Activated CD4-positive, alpha-beta T cell treated with anti-CD3 and anti-CD28 coated beads for 36 hours (primary cell): ENCODE data around the gene VAT1L. TPM values are rescaled to one million over a fixed set of nuclear protein-coding genes. Genes with fewer than 3 reads are reported as not detected.

Experiments
- ATAC-seq: fragments of 200-7000 bp; cut with Tn5 transposase; one replicate; pipeline ENCODE4 v1.10.0; 2021; ENCODE audit warnings: mild to moderate bottlenecking, moderate library complexity
- CTCF ChIA-PET: fragments of 350-600 bp; sonication (Branson Sonifier 250); formaldehyde crosslinking; loops from one replicate; lab custom pipeline; 2021; ENCODE audit warnings: antibody characterized with exemption; lab: Charles Lee
- POLR2A ChIA-PET: fragments of 350-600 bp; sonication (Branson Sonifier 250); formaldehyde crosslinking; loops from one replicate; lab custom pipeline; 2021; ENCODE audit warnings: antibody characterized with exemption, inconsistent platforms; lab: Charles Lee
- DNase-seq: peaks from one replicate; pipeline ENCODE4 v3.0.0-alpha.2; 2020
- H3K27ac Mint-ChIP-seq: one replicate; pipeline ENCODE4 v1.8.0; 2021; ENCODE audit warnings: mixed read lengths
- H3K27me3 Mint-ChIP-seq: one replicate; pipeline ENCODE4 v1.8.0; 2021; ENCODE audit warnings: mixed read lengths
- H3K36me3 Mint-ChIP-seq: one replicate; pipeline ENCODE4 v1.8.0; 2021; ENCODE audit warnings: low read depth, mixed read lengths
- H3K4me1 Mint-ChIP-seq: one replicate; pipeline ENCODE4 v1.8.0; 2021; ENCODE audit warnings: mixed read lengths
- H3K4me3 Mint-ChIP-seq: one replicate; pipeline ENCODE4 v1.8.0; 2021; ENCODE audit warnings: mild to moderate bottlenecking, moderate library complexity, mixed read lengths
- H3K9me3 Mint-ChIP-seq: one replicate; pipeline ENCODE4 v1.8.0; 2021; ENCODE audit warnings: low read depth, mixed read lengths
- intact Hi-C, 2 experiments: fragments of 100-400 bp; cut with DNase I in 1 of 2; cut with micrococcal nuclease in 1 of 2; formaldehyde crosslinking; loops; one replicate each; pipeline versions ENCODE4 v1.14.2 to v1.15.1; 2022 to 2024; cut with DNase I, micrococcal nuclease
- total RNA-seq, 2 experiments: library from RNA; stranded (reverse); gene quantifications; one replicate each; pipeline ENCODE4 v1.2.3, GENCODE V29; 2021

VAT1L gene
- total RNA-seq, 2 experiments from 2014 or later: 0.05 TPM; not detected in 1

DNA sequence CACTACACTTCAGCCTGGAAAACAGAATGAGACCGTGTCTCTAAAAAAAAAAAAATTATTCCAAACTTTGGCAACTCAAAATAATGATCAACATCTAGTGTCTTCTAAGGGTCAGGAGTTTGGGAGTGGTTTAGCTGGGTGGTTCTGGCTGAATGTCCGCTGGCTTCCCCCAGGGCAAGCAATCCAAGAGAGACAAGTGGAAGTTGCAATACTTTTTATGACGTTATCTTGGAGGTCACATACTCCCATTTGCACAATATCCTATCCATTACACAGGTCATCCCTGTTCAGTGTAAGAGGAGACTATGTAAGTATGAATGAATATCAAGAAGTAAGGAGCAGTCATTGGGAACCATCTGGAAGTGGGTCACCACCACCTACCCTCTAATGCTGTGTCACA, 218.8 kb downstream of the VAT1L start:
- Mint-ChIP-seq H3K36me3 (no peaks in the 10 kb centered on the region), H3K9me3 (no peaks in the 10 kb centered on the region), H3K27me3 (peaks cover 7% of the 10 kb centered on the region), H3K4me3 (no peak overlapping the region), H3K27ac (no peak overlapping the region), H3K4me1 (no peaks in the 10 kb centered on the region)
- intact Hi-C loops: loop anchor here in 1 of 2 experiments (10.0 kb wide), 1 partner anchor 772 kb away; no protein-coding TSS in a partner anchor
- DNase-seq (no peak), ATAC-seq (no peak)
- ChIA-PET CTCF (interaction anchor here (0.7 kb wide), 1 partner anchor 17 kb away, joined by 3 read pairs; no protein-coding TSS in a partner anchor), POLR2A (no interaction called here)

DNA sequence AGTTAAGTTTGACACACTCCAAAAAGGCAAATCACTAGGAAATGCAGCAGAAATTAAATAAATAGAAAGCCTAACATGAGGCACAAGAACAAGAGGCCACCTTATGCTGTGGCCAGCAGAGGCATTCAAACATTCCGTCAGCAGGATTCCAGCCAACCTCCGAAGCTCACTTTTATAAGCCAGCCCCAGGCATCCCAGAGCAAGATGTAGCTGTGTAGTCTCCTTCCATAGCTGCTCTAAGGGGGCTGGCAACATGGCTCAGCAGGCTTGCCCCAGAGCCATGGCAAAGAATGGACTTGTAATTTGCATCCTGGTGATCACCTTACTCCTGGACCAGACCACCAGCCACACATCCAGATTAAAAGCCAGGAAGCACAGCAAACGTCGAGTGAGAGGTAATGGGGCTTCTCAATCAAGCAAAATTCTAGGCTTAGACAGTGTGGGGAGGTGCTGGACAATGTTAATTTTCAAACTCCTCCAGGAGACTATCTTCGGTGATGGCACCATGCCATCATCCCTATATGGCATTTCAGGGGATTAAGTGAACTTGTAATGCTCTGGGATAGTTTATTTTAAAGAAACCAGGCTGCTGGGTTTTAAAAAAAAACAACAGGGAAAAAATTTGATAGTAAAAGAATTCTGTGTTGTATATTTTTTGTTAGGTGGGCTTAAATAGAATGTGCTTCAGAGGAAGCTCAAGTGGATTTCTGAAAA, 234.1 kb downstream of the VAT1L start, which contains the start of gene CLEC3A:
Gene CLEC3A (plus strand): TSS at position 202 of the 714 bp plus-strand sequence. CDS start 79 bp downstream, at position 281.
- no peak within 1 kb of the TSS for H3K4me3 Mint-ChIP-seq
- ATAC-seq (no peak), DNase-seq (no peak)
- intact Hi-C loops: no loop called here
- H3K27me3 Mint-ChIP-seq: peaks cover 8% of the 10 kb centered on the region
- POLR2A ChIA-PET: no interaction called here
- H3K27ac Mint-ChIP-seq: no peak within 1 kb of the TSS
- CTCF ChIA-PET: interaction anchor here (1.1 kb wide), 1 partner anchor 20 kb away, joined by 3 read pairs; no protein-coding TSS in a partner anchor
- H3K4me1 Mint-ChIP-seq: no peaks in the 10 kb centered on the region
- no peaks in the 10 kb centered on the region for H3K9me3 Mint-ChIP-seq
- no peaks in the 10 kb centered on the region for H3K36me3 Mint-ChIP-seq

DNA sequence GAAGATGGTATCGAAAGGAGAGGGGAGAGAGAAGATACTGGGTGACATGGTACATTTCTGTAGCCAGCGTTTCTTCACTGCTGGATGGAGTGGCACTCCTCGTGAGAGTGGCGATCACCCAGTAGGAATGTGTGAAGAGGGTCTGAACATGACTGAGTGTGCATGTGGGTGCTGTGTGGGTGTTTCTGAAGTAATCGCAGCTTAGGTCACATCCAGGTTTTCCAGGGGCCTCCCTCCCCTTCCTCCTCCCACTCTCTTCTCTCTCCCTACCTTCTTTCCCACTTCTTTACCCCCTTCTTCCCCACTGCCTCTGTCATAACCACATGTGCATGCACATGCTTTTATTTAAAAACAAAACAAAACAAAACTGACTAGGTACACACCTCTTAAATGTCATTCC, 235.8 kb downstream of the VAT1L start:
- ChIA-PET POLR2A (no interaction called here), CTCF (no interaction called here)
- Mint-ChIP-seq H3K36me3 (no peaks in the 10 kb centered on the region), H3K9me3 (no peaks in the 10 kb centered on the region), H3K27ac (no peak overlapping the region), H3K4me3 (no peak overlapping the region), H3K4me1 (no peaks in the 10 kb centered on the region), H3K27me3 (peaks cover 2% of the 10 kb centered on the region)
- ATAC-seq: no peak
- intact Hi-C loops: no loop called here
- no peak for DNase-seq

DNA sequence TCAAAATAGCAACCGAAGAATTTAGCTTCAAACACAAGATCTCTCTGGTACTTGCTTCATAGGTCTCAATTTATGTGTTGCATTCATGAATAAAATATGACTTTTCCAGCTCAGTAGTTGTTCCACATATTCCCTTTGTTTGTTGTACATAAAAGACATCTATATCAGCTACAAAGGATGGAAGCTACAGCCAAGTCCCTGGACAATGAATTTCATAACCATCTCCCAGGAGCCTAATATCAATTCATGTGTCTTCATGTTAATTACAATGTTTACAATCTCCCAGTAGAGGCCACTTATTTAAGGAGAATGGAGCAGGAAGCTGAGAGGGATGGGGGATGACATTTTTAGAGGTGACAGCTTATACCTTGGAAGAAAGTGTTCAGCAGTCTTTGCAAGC, 237.3 kb downstream of the VAT1L start:
- ATAC-seq (no peak), DNase-seq (no peak)
- Mint-ChIP-seq H3K27ac (no peak overlapping the region), H3K4me3 (no peak overlapping the region), H3K4me1 (no peaks in the 10 kb centered on the region), H3K27me3 (peaks cover 2% of the 10 kb centered on the region), H3K9me3 (no peaks in the 10 kb centered on the region), H3K36me3 (no peaks in the 10 kb centered on the region)
- ChIA-PET POLR2A (no interaction called here), CTCF (no interaction called here)
- intact Hi-C loops: no loop called here

DNA sequence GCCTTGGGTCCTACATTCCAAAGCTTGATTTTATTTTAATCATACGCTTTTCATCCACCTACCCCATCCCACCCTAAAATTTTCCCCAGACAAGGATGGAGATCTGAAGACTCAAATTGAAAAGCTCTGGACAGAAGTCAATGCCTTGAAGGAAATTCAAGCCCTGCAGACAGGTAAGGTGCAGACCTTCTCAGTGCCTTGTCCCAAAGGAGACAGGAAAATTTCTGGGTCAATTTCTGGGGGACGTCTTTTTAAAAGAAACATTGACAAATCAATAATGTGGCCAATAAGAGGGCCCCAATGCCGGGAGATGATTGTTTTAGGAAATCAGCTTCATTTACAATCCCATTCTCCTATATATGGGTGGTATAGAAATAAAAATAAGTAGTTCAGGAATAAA, 239.7 kb downstream of the VAT1L start:
- ATAC-seq: no peak
- Mint-ChIP-seq H3K27me3 (peaks cover 2% of the 10 kb centered on the region), H3K27ac (no peak overlapping the region), H3K36me3 (no peaks in the 10 kb centered on the region), H3K4me1 (no peaks in the 10 kb centered on the region), H3K4me3 (no peak overlapping the region), H3K9me3 (no peaks in the 10 kb centered on the region)
- ChIA-PET CTCF (interaction anchor here (1.3 kb wide), 1 partner anchor 10 kb away, joined by 3 read pairs; no protein-coding TSS in a partner anchor), POLR2A (interaction anchor here (0.7 kb wide), 1 partner anchor 29 kb away, joined by 3 read pairs; no protein-coding TSS in a partner anchor)
- intact Hi-C loops: no loop called here
- DNase-seq: no peak

Other genes starting within 250 kb of the VAT1L start
- gene NUDT7, start 66.0 kb upstream of the VAT1L start, total RNA-seq: 10 to 100 TPM in 1 of 2 experiments, 1 to 10 TPM in 1; 9.8 to 11.4 TPM
- not detected for gene CLEC3A, start 234.0 kb downstream of the VAT1L start, total RNA-seq